GM19025 (cell line): ENCODE results near the gene GID4.
"Not testable (repeated sequence)": the region's sequence is repeated elsewhere in the genome, so short reads cannot be mapped to it uniquely, and the experiment has no call there.

Source experiments
- ATAC-seq: cut with Tn5 transposase; IDR thresholded peaks from one replicate; pipeline ENCODE4 v1.9.1; 2021; ENCODE audit warnings: mild to moderate bottlenecking, low read depth, moderate library complexity; ENCODE audit not compliant: unreplicated experiment

GID4 gene

GRCh38 chr17:18038861-18039534 lies at the start of gene GID4, which contains the start of gene ATPAF2:
Gene GID4 (plus strand): TSS chr17:18039408. CDS start chr17:18039465, 57 bp downstream.
Gene ATPAF2 (minus strand): TSS chr17:18039168. CDS start chr17:18039013, 155 bp downstream.
- ATAC-seq = peak; percentile 92

GRCh38 chr17:17989618-17990017 lies 49.6 kb upstream of the GID4 start:
- ATAC-seq = no peak

- no peak for ATAC-seq
Measured at GRCh38 chr17:17990282-17990681, 48.9 kb upstream of the GID4 start.

DNA sequence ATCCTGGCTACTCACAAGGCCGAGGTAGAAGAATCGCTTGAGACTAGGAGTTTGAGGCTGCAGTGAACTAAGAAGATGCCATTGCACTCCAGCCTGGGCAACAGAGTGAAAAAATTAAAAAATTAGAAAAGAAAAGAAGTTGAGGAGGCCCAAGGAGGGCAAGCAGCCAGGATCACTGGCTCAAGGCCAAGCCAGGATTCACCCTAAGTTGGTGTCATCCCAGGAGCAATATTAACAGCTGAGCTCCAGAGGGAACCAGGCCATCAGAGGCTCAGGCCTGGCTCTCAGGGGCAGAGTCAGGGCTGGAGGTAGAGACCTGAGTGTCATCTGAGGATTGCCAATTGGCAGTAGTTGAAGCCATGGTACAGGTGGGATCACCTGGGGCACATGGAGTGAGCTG lies 45.8 kb upstream of the GID4 start:
- ATAC-seq = no peak

DNA sequence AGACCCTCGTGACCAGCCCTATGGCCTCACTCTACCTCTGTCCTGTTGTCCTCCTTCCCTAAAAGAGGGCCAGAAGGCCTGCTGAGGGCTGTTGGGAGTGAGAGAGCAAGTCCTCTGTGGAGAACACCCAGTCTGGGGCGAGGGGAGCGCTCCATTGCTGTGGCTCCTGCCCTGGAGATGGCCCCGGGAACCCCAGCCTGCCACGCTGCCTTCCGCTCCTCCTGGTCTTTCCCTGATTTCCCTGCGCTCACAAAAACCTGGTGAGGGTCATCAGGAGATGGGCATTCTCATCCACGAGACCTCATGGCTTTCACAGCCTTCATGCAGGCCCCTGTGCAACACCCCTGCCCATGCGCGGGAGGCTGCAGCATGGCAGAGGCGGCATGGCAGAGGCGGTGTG lies 45.4 kb upstream of the GID4 start:
- ATAC-seq = no peak

DNA sequence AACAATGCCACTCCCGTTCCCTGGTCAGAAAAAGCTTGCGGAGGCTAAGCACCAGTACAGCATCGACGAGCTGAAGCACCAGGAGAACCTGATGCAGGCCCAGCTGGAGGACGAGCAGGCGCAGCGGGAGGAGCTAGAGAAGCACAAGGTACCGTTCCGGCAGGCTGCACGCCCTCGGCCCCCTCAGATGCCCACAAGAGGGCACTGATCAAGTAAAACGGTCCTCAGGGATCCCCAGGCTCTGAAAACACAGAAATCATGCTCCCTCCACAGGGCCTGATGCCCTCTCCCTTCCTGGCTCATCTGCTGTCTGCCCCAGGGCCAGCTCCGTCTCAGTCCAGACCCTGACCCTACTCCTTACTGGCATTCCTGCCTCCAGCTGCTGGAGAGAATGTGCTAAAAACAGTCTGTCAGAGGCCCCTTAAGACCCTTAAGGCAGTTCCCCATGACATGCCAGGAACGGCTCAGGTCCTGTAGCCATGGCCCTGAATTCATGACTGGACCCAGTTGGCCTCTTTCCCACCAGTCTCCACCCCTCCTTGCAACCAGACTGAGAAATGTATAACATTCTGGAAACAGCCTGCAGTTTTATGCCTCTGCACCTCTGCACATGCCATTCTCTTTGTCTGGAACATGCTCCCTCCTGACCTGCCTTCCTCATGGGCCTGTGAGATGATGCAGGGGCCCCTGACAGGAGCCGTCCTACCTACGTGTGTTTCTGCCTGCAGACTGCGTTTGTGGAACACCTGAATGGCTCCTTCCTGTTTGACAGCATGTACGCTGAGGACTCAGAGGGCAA lies 44.7 kb upstream of the GID4 start:
- ATAC-seq = no peak

- not testable (repeated sequence) for ATAC-seq
Measured at GRCh38 chr17:17995887-17996286, 43.3 kb upstream of the GID4 start.

- no peak for ATAC-seq
Measured at GRCh38 chr17:17998934-17999333, 40.3 kb upstream of the GID4 start.

- ATAC-seq = no peak
Measured at GRCh38 chr17:17999364-18000029, 39.7 kb upstream of the GID4 start.

GRCh38 chr17:18000030-18000408 lies 39.2 kb upstream of the GID4 start:
- no peak for ATAC-seq

DNA sequence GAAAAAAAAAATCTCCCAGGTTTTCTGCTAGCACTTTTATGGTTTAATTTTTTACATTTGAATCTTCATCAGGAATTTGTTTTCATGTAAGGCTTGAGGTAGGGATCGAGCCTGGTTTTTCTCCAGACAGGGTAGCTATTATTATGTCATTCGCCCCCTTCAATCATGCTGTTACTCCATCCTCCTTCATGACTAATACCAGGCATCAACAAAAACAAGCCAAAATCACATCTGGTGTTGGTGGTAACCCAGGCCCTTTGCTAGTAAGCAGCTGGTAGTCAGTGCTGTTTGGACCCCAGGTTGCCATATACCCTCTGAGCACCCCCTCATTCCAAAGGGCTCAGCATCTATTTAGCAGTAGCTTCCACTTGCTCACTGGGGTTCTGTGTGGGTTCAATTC lies 37.0 kb upstream of the GID4 start:
- ATAC-seq = no peak

DNA sequence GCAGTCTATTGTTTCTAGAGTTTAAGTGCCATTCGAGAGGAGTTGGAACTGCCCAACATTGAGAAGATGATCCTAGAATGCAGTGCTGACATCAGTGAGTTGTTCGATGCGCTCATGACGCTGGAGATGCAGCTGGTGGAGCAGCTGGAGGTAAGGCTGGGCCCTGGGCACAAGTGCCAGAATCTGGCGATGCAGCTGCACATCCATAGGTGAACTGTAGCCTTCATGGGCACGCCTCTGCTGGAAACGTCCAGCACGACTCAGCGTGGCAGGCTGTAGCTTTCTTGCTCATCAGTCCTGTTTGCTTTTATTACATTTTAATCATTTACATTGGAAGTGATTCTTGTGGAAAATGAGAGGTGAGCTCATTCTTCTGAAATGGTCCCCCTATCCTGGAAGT lies 34.9 kb upstream of the GID4 start:
- ATAC-seq = no peak

DNA sequence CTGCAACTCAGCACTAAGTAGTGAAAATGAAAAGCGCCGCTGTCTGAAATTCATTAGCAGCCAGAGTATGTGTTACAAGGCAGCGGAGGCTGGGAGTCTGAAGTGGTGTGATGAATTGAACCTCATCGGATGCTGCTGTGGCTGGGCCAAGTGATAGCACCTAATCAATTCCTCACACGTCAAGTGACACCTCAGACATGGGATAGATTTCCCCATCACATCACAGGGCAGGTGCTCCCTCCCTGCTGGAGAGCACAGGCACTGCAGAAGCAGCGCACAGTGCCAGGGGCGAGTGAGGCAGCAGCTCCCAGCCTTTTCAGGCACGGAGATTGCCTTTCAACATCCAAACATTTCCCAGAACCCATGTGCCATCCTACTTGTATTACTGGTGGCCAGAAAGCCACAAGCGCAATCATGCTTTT lies 34.3 kb upstream of the GID4 start:
- ATAC-seq = no peak

GRCh38 chr17:18005496-18005895 lies 33.7 kb upstream of the GID4 start:
- no peak for ATAC-seq

- no peak for ATAC-seq
Measured at GRCh38 chr17:18006495-18007239, 32.5 kb upstream of the GID4 start.

DNA sequence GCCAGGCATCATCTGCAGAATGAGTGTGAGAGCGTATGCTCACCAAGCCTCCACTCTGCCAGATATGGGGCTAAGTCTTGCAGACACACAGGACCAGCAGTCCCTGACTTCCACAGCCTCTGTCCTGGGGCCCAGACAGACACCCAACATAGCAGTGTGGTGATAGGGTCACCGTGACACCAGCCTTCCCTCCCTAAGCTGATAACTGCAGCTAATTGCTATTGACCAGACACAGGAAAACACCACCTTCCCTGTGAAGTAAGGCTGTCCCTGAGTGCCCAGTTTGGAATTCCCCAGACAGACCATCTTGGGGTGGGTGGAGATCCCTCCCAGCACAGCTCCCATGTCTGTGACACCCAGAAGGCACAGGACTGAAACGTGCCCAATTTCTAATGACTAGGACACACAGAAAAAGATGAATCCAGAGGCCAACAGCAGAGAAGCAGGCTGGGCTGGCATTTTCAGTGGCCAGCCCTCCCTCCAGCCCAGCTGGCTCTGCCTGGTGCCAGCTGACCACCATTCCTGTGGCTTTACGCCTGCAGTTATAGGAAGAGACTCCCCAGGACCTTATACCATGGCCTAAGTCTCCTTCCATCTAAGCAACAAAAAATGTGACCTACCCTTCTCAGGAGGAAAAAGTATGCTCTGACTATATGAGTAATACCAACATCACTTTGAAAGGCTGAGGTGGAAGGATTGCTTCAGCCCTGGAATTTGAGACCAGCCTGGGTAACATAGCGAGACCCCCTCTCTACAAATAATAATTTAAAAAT lies 30.5 kb upstream of the GID4 start:
- ATAC-seq = no peak

- ATAC-seq = no peak
Measured at GRCh38 chr17:18009609-18010420, 29.4 kb upstream of the GID4 start.

DNA sequence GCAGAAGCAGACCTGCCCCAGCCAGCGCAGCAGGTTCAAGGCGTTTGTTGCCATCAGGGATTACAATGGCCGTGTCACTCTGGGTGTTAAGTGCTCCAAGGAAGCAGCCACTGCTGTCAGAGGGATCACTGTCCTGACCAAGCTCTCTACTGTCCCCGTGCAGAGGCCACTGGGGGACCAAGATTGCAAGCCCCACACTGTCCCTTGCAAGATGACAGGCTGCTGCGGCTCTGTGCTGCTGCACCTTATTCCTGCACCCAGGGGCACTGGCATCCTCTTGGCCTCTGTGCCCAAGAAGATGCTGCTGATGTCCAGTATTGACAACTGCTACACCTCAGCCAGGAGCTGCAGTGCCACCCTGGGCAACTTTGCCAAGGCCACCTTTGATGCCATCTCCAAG lies 27.9 kb upstream of the GID4 start:
- no peak for ATAC-seq

DNA sequence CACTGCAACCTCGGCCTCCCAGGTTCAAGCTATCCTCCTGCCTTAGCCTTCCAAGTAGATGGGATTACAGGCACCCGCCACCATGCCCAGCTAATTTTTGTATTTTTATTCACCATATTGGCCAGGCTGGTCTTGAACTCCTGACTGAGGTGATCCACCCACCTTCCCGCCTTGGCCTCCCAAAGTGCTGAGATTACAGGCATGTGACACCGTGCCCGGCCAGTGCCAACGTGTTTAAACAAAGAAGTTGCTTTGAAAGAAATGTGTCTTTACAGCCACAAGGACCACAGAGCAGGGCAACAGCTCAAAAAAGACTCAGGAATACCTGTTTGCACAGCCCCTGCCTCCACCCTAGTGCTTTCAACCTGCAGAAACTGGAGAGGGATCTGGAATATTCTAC lies 25.2 kb upstream of the GID4 start:
- ATAC-seq = no peak
